IMR-90 (cell line): ENCODE results near the gene BRME1. TPM values are rescaled to one million over a fixed set of nuclear protein-coding genes. Genes with fewer than 3 reads are reported as not detected.

Experiments used
- ATAC-seq: fragments of 200-7000 bp; cut with Tn5 transposase; 2 replicates; pipeline ENCODE4 v1.9.1; 2020; ENCODE audit warnings: low read depth, mild to moderate bottlenecking, moderate library complexity
- BruUV-seq: library from RNA; stranded (reverse); fragments of 400-500 nt; replicated peaks from 2 replicates; lab custom pipeline; 2021; lab: Mats Ljungman, UMichigan
- CTCF ChIA-PET: fragments of 300-600 bp; formaldehyde crosslinking; extraction: SDS; loops from one replicate; lab custom pipeline; 2021; ENCODE audit warnings: antibody characterized with exemption; lab: Yijun Ruan, JAX
- POLR2A ChIA-PET: fragments of 300-600 bp; sonication (Branson Sonifier 250); formaldehyde crosslinking; loops from one replicate; lab custom pipeline; 2022; ENCODE audit warnings: antibody characterized with exemption; ENCODE audit not compliant: unreplicated experiment; lab: Charles Lee
- DNase-seq: peaks from one replicate; pipeline ENCODE4 v3.0.0; 2013
- H2AFZ ChIP-seq: replicated peaks from 2 replicates; pipeline ENCODE3; 2013; ENCODE audit warnings: low read length, mild to moderate bottlenecking; ENCODE audit not compliant: poor library complexity
- H2AK5ac ChIP-seq: 2 replicates; pipeline ENCODE4 v1.6.1; 2013; ENCODE audit warnings: low read depth, low read length, inconsistent platforms
- H2AK9ac ChIP-seq: replicated peaks from 2 replicates; pipeline ENCODE3; 2013; ENCODE audit warnings: mild to moderate bottlenecking, low read depth, low read length, moderate library complexity; ENCODE audit not compliant: poor library complexity
- H2BK120ac ChIP-seq: 2 replicates; pipeline ENCODE4 v1.6.1; 2013; ENCODE audit warnings: low read depth, low read length, inconsistent platforms
- H2BK15ac ChIP-seq: 3 replicates; pipeline ENCODE4 v1.6.1; 2013; ENCODE audit warnings: low read depth, low read length, inconsistent platforms
- H2BK20ac ChIP-seq: 2 replicates; pipeline ENCODE4 v1.6.1; 2013; ENCODE audit warnings: low read depth, mild to moderate bottlenecking, inconsistent platforms, low read length, moderate library complexity
- H2BK5ac ChIP-seq: 2 replicates; pipeline ENCODE4 v1.6.1; 2013; ENCODE audit warnings: mild to moderate bottlenecking, low read depth, low read length, inconsistent platforms; ENCODE audit not compliant: poor library complexity, severe bottlenecking
- H3K14ac ChIP-seq: replicated peaks from 2 replicates; pipeline ENCODE4 v1.6.1; 2013; ENCODE audit warnings: low read depth, low read length, inconsistent platforms
- H3K18ac ChIP-seq: 2 replicates; pipeline ENCODE4 v1.6.1; 2013; ENCODE audit warnings: low read depth, low read length, control low read depth
- H3K23ac ChIP-seq: 2 replicates; pipeline ENCODE4 v1.6.1; 2013; ENCODE audit warnings: low read depth, low read length, inconsistent platforms
- H3K27ac ChIP-seq: 2 replicates; pipeline ENCODE4 v1.5.1; 2013; ENCODE audit warnings: mild to moderate bottlenecking, control low read depth, low read length; ENCODE audit not compliant: insufficient read depth
- H3K27me3 ChIP-seq: 2 replicates; pipeline ENCODE4 v1.6.1; 2013; ENCODE audit warnings: low read length; ENCODE audit not compliant: control insufficient read depth, insufficient read depth
- H3K36me3 ChIP-seq: 2 replicates; pipeline ENCODE4 v1.6.1; 2013; ENCODE audit warnings: low read length, mixed read lengths; ENCODE audit not compliant: control insufficient read depth, insufficient read depth
- H3K4ac ChIP-seq: 2 replicates; pipeline ENCODE4 v1.6.1; 2013; ENCODE audit warnings: low read depth, low read length, inconsistent platforms
- H3K4me1 ChIP-seq: 2 replicates; pipeline ENCODE4 v1.6.1; 2013; ENCODE audit warnings: low read length, mixed read lengths; ENCODE audit not compliant: control insufficient read depth, insufficient read depth
- H3K4me2 ChIP-seq: 2 replicates; pipeline ENCODE4 v1.6.1; 2013; ENCODE audit warnings: low read depth, mild to moderate bottlenecking, control low read depth, low read length, moderate library complexity
- H3K4me3 ChIP-seq: 2 replicates; pipeline ENCODE4 v1.5.1; 2013; ENCODE audit warnings: low read depth, mild to moderate bottlenecking, control low read depth, low read length, moderate library complexity; ENCODE audit not compliant: insufficient read depth
- H3K56ac ChIP-seq: 2 replicates; pipeline ENCODE4 v1.6.1; 2013; ENCODE audit warnings: low read length, inconsistent platforms; ENCODE audit not compliant: insufficient read depth; ENCODE audit errors: extremely low read depth
- H3K79me1 ChIP-seq, 2 experiments: 2 replicates each; pipeline ENCODE4 v1.6.1; 2013; ENCODE audit warnings: low read length in 2 of 2, inconsistent platforms in 1 of 2, low read depth in 1 of 2
- H3K9ac ChIP-seq: 2 replicates; pipeline ENCODE4 v1.6.1; 2013; ENCODE audit warnings: low read depth, low read length, control low read depth
- H3K9me1 ChIP-seq: 2 replicates; pipeline ENCODE4 v1.6.1; 2013; ENCODE audit warnings: low read length, inconsistent platforms; ENCODE audit not compliant: insufficient read depth
- H3K9me3 ChIP-seq: 2 replicates; pipeline ENCODE4 v1.6.1; 2013; ENCODE audit warnings: low read length; ENCODE audit not compliant: control insufficient read depth, insufficient read depth
- H4K20me1 ChIP-seq: 2 replicates; pipeline ENCODE4 v1.6.1; 2013; ENCODE audit warnings: low read length, inconsistent platforms; ENCODE audit not compliant: insufficient read depth
- H4K5ac ChIP-seq: 2 replicates; pipeline ENCODE4 v1.6.1; 2013; ENCODE audit warnings: mild to moderate bottlenecking, low read depth, low read length, control low read depth
- H4K8ac ChIP-seq, 2 experiments: 2 replicates each; pipeline ENCODE4 v1.6.1; 2013; ENCODE audit warnings: low read depth in 2 of 2, low read length in 2 of 2, control low read depth in 1 of 2, inconsistent platforms in 1 of 2
- H4K91ac ChIP-seq: 2 replicates; pipeline ENCODE4 v1.6.1; 2013; ENCODE audit warnings: low read depth, low read length, inconsistent platforms; ENCODE audit not compliant: insufficient read depth
- BHLHE40 ChIP-seq: fragments of 150-350 bp; IDR thresholded peaks from 2 replicates; pipeline ENCODE4 v1.6.1; 2016; ENCODE audit warnings: mild to moderate bottlenecking, low read depth, low read length
- CEBPB ChIP-seq: IDR thresholded peaks from 2 replicates; pipeline ENCODE4 v1.6.1; 2012; ENCODE audit warnings: low read depth, low read length, improper control_type of control experiment
- CHD1 ChIP-seq: IDR thresholded peaks from 2 replicates; pipeline ENCODE4 v1.6.1; 2012; ENCODE audit warnings: low read depth, low read length, improper control_type of control experiment
- FOS ChIP-seq: fragments of 150-350 bp; IDR thresholded peaks from 2 replicates; pipeline ENCODE4 v1.6.1; 2016; ENCODE audit warnings: low read depth, low read length
- MAFK ChIP-seq: IDR thresholded peaks from 2 replicates; pipeline ENCODE4 v1.6.1; 2012; ENCODE audit warnings: low read depth, low read length, improper control_type of control experiment
- MAZ ChIP-seq: IDR thresholded peaks from 2 replicates; pipeline ENCODE4 v1.6.1; 2012; ENCODE audit warnings: low read depth, mild to moderate bottlenecking, low read length, improper control_type of control experiment, moderate library complexity, borderline replicate concordance
- MXI1 ChIP-seq: IDR thresholded peaks from 2 replicates; pipeline ENCODE4 v1.6.1; 2012; ENCODE audit warnings: low read depth, mild to moderate bottlenecking, low read length, moderate library complexity, borderline replicate concordance
- NFE2L2 ChIP-seq: fragments of 150-350 bp; IDR thresholded peaks from 2 replicates; pipeline ENCODE4 v1.6.1; 2016; ENCODE audit warnings: low read depth, mild to moderate bottlenecking, low read length
- POLR2A ChIP-seq: IDR thresholded peaks from 2 replicates; pipeline ENCODE4 v1.6.1; 2012; ENCODE audit warnings: mild to moderate bottlenecking, low read depth, low read length
- RAD21 ChIP-seq: IDR thresholded peaks from 2 replicates; pipeline ENCODE4 v1.6.1; 2012; ENCODE audit warnings: low read length, improper control_type of control experiment
- RCOR1 ChIP-seq: IDR thresholded peaks from 2 replicates; pipeline ENCODE4 v1.6.1; 2012; ENCODE audit warnings: mild to moderate bottlenecking, low read length, improper control_type of control experiment; ENCODE audit not compliant: insufficient replicate concordance
- RFX5 ChIP-seq: IDR thresholded peaks from 2 replicates; pipeline ENCODE4 v1.8.0; 2012; ENCODE audit warnings: low read depth, mild to moderate bottlenecking, low read length, moderate library complexity
- SMC3 ChIP-seq: fragments of 150-350 bp; IDR thresholded peaks from 2 replicates; pipeline ENCODE4 v1.6.1; 2016; ENCODE audit warnings: low read depth, mild to moderate bottlenecking, antibody characterized with exemption, low read length, moderate library complexity
- USF2 ChIP-seq: fragments of 150-350 bp; IDR thresholded peaks from 2 replicates; pipeline ENCODE4 v1.6.1; 2017; ENCODE audit warnings: mild to moderate bottlenecking, antibody characterized with exemption, low read length, low read depth
- WGBS, 2 experiments: methylation state at CpG; one replicate each; pipeline versions ENCODE4 v1.1.5 to v1.1.7; 2013; ENCODE audit warnings: missing lambda C conversion rate in 2 of 2; ENCODE audit not compliant: insufficient read length in 1 of 2; ENCODE audit errors: extremely low coverage in 2 of 2; 5-methylcytosine and 5-hydroxymethylcytosine counted together
- dilution Hi-C: fragments of 300-500 bp; cut with HindIII; formaldehyde crosslinking; loops from one replicate; pipeline ENCODE4 v1.14.3; 2018; ENCODE audit warnings: low sequenced_read_pairs; ENCODE audit not compliant: unreplicated experiment
- in situ Hi-C: fragments of 300-500 bp; cut with MboI; formaldehyde crosslinking; loops from 3 replicates; pipeline ENCODE4 v1.14.3; 2019; ENCODE audit warnings: low sequenced_read_pairs, inconsistent platforms, mixed read lengths
- intact Hi-C: fragments of 100-400 bp; cut with micrococcal nuclease; formaldehyde crosslinking; loops from 2 replicates; pipeline ENCODE4 v1.10.0; 2022
- polyA plus RNA-seq, 3 experiments: library from polyadenylated mRNA; depleted of rRNA; stranded (reverse); fragments of >200 nt; gene quantifications; 2 replicates each; pipeline ENCODE4 v1.2.3, GENCODE V29; 2012; ENCODE audit warnings: low replicate concordance in 1 of 3
- total RNA-seq: library from RNA; depleted of rRNA; stranded (reverse); fragments of >200 nt; gene quantifications from 2 replicates; pipeline ENCODE4 v1.2.3, GENCODE V29; 2012
- TF ChIP-seq, protein P1 (sequence below): conservative IDR thresholded peaks from 2 replicates; pipeline ENCODE4 v1.5.1; 2012; ENCODE audit warnings: mild to moderate bottlenecking, low read depth, low read length, improper control_type of control experiment
- TF ChIP-seq, protein P2 (sequence below): fragments of 150-350 bp; IDR thresholded peaks from 2 replicates; pipeline ENCODE4 v1.6.1; 2016; ENCODE audit warnings: low read depth, mild to moderate bottlenecking, low read length, moderate library complexity, borderline replicate concordance

BRME1 gene
- total and polyA plus RNA-seq, 2 of the 4 experiments (the other 2 are of a cell fraction): 0.18 to 0.38 TPM

DNA sequence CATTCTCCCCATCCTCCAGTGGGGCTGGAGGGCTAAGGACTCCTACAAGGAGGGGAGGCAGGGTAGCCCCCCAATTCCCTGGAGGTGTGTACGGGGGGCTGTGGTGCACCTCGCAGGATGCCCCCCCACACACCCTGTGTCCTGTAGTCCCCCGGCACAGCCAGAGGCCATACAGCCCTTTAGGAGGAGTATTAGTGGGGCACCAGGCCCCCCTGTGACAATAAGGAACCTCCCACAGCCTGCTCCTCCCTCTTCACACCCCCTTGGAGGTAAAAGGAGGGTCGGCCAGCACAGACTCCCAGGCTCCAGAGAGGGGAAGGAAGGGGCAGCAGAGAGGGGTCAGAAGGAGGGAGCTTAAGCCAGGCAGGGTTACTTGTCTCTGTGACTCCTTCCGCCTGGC is 29.1 kb downstream of the BRME1 start, which contains the start of gene NANOS3:
Gene NANOS3, plus strand, starts transcription at position 301 of the 400 bp plus-strand sequence. CDS start 115 bp downstream, outside the sequence.
- Histone ChIP-seq H3K27ac (no peak within 1 kb of the TSS), H3K4ac (no peak within 1 kb of the TSS), H4K20me1 (no peaks in the 10 kb centered on the region), H3K79me1 (no peaks in the 10 kb centered on the region), H2AK5ac (no peak within 1 kb of the TSS), H4K8ac (no peak within 1 kb of the TSS), H4K5ac (no peak within 1 kb of the TSS), H2BK15ac (no peak within 1 kb of the TSS), H3K4me3 (no peak within 1 kb of the TSS), H3K9me1 (peaks cover 9% of the 10 kb centered on the region; the same call in 1 of the 2 replicates), H2BK20ac (no peak within 1 kb of the TSS), H3K9me3 (no peaks in the 10 kb centered on the region), H3K9ac (no peak within 1 kb of the TSS), H3K18ac (no peak within 1 kb of the TSS), H3K36me3 (no peaks in the 10 kb centered on the region), H2AK9ac (no peak within 1 kb of the TSS), H3K27me3 (no peaks in the 10 kb centered on the region), H2BK5ac (no peak within 1 kb of the TSS), H2AFZ (no peak within 1 kb of the TSS), H3K14ac (no peak within 1 kb of the TSS), H3K23ac (no peak within 1 kb of the TSS), H3K4me2 (no peak within 1 kb of the TSS), H3K4me1 (peaks cover 16% of the 10 kb centered on the region), H2BK120ac (no peak within 1 kb of the TSS), H4K91ac (no peak within 1 kb of the TSS), H3K56ac (no peak within 1 kb of the TSS)
- no peak for DNase-seq
- TF ChIP-seq POLR2A (no peak), RFX5 (no peak), RCOR1 (no peak), SMC3 (no peak), USF2 (no peak), BHLHE40 (no peak), MXI1 (no peak), FOS (no peak), MAFK (no peak), MAZ (no peak), CEBPB (no peak), RAD21 (no peak), NFE2L2 (no peak), CHD1 (no peak)
- TF ChIP-seq, protein P1, sequence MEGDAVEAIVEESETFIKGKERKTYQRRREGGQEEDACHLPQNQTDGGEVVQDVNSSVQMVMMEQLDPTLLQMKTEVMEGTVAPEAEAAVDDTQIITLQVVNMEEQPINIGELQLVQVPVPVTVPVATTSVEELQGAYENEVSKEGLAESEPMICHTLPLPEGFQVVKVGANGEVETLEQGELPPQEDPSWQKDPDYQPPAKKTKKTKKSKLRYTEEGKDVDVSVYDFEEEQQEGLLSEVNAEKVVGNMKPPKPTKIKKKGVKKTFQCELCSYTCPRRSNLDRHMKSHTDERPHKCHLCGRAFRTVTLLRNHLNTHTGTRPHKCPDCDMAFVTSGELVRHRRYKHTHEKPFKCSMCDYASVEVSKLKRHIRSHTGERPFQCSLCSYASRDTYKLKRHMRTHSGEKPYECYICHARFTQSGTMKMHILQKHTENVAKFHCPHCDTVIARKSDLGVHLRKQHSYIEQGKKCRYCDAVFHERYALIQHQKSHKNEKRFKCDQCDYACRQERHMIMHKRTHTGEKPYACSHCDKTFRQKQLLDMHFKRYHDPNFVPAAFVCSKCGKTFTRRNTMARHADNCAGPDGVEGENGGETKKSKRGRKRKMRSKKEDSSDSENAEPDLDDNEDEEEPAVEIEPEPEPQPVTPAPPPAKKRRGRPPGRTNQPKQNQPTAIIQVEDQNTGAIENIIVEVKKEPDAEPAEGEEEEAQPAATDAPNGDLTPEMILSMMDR: no peak
- TF ChIP-seq, protein P2, sequence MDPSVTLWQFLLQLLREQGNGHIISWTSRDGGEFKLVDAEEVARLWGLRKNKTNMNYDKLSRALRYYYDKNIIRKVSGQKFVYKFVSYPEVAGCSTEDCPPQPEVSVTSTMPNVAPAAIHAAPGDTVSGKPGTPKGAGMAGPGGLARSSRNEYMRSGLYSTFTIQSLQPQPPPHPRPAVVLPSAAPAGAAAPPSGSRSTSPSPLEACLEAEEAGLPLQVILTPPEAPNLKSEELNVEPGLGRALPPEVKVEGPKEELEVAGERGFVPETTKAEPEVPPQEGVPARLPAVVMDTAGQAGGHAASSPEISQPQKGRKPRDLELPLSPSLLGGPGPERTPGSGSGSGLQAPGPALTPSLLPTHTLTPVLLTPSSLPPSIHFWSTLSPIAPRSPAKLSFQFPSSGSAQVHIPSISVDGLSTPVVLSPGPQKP: no peak
- no peak for ATAC-seq
- WGBS, 2 experiments: 29% methylated on average over 1 of the region's 5 CpGs; no CpG with 5 or more reads in 1 of the 2 experiments
- POLR2A ChIA-PET: no interaction called here
- intact Hi-C loops (no loop called here), dilution Hi-C loops (no loop called here), in situ Hi-C loops (loop anchor here (25.0 kb wide), 1 partner anchor 460 kb away; no protein-coding TSS in a partner anchor)
- no TSS peak for BruUV-seq
- CTCF ChIA-PET: no interaction called here
